ENCODE data around the gene PLCB1. TPM values are rescaled to one million over a fixed set of nuclear protein-coding genes. Genes with fewer than 3 reads are reported as not detected.

The PLCB1 gene
- total RNA-seq: 6.3 TPM
- long read RNA-seq, full-length matches to known transcripts: 2 of 8 reads
- long read RNA-seq, partial matches to known transcripts: 1 of 8 reads
- long read RNA-seq, other reads (novel, unspliced or antisense): 5 of 8 reads

GRCh38 chr20:8131598-8132483 is at the start of gene PLCB1:
Gene PLCB1, plus strand, starts transcription at chr20:8132266. Its CDS starts 386 bp downstream, at chr20:8132652.
- peak; percentile 93 to 96 for ATAC-seq
- H3K27me3 ChIP-seq (ENCODE audit: low read depth): peaks cover 11% of the 10 kb centered on the region
- intact Hi-C loops (cut with DNase I): loop anchor here (10.0 kb wide), 1 partner anchor 253 kb away; no protein-coding TSS in a partner anchor

GRCh38 chr20:8082989-8083388 is 49.1 kb upstream of the PLCB1 start:
- Histone ChIP-seq H3K4me1 (no peaks in the 10 kb centered on the region), H3K9me3 (no peaks in the 10 kb centered on the region), H3K27me3 (ENCODE audit: low read depth) (no peaks in the 10 kb centered on the region), H3K27ac (no peak overlapping the region), H3K4me3 (no peak overlapping the region), H3K36me3 (no peaks in the 10 kb centered on the region)
- intact Hi-C loops (cut with DNase I): no loop called here
- ATAC-seq: peak in 1 of 2 donors; percentile 36
- no peak for TF ChIP-seq CTCF (IDR thresholded peaks at IDR 0.05)
- DNase-seq: no peak

More at GRCh38 chr20:8131598-8132483, at the start of gene PLCB1:
- peak; percentile 84 for TF ChIP-seq CTCF (IDR thresholded peaks at IDR 0.05)
- Histone ChIP-seq H3K36me3 (no peaks in the 10 kb centered on the region), H3K4me1 (peaks cover 20% of the 10 kb centered on the region), H3K9me3 (no peaks in the 10 kb centered on the region), H3K27ac (peak within 1 kb of the TSS; percentile 72), H3K4me3 (peak within 1 kb of the TSS; percentile 65)
- DNase-seq: peak; percentile 85

GRCh38 chr20:8089668-8090067 is 42.4 kb upstream of the PLCB1 start:
- TF ChIP-seq CTCF (IDR thresholded peaks at IDR 0.05): no peak

DNA sequence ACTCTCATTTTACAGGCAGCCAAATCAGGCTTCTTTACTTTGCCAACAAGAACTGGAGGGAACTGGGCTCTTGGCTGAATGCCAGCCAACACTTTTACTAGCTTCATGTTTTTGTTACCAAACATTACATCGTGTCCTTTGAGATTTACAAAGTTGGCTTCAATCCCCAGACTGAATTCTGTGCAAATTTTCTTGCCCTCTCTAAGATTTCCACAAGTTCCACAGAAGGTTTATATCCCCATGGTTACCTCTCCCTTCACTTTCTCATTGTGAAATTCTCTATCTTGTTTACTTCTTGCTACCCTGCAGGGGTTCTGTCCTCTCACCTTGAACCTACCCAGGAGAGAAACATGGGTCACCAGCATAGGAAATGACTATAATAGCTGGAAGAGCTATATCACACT is 37.6 kb upstream of the PLCB1 start:
- H3K4me3 ChIP-seq: no peak overlapping the region
- DNase-seq (peak; percentile 60), ATAC-seq (peak; percentile 86 to 88)
- TF ChIP-seq CTCF (IDR thresholded peaks at IDR 0.05): no peak
- H3K27me3 ChIP-seq (ENCODE audit: low read depth): no peaks in the 10 kb centered on the region
- H3K9me3 ChIP-seq: no peaks in the 10 kb centered on the region
- intact Hi-C loops (cut with DNase I): no loop called here
- peaks cover 15% of the 10 kb centered on the region for H3K4me1 ChIP-seq
- no peaks in the 10 kb centered on the region for H3K36me3 ChIP-seq
- H3K27ac ChIP-seq: no peak overlapping the region

More at GRCh38 chr20:8089668-8090067, 42.4 kb upstream of the PLCB1 start:
- intact Hi-C loops (cut with DNase I): no loop called here
- H3K9me3 ChIP-seq: no peaks in the 10 kb centered on the region
- ATAC-seq (no peak), DNase-seq (no peak)
- H3K36me3 ChIP-seq: no peaks in the 10 kb centered on the region
- peaks cover 9% of the 10 kb centered on the region for H3K4me1 ChIP-seq
- no peaks in the 10 kb centered on the region for H3K27me3 ChIP-seq (ENCODE audit: low read depth)
- H3K4me3 ChIP-seq: no peak overlapping the region
- H3K27ac ChIP-seq: no peak overlapping the region

DNA sequence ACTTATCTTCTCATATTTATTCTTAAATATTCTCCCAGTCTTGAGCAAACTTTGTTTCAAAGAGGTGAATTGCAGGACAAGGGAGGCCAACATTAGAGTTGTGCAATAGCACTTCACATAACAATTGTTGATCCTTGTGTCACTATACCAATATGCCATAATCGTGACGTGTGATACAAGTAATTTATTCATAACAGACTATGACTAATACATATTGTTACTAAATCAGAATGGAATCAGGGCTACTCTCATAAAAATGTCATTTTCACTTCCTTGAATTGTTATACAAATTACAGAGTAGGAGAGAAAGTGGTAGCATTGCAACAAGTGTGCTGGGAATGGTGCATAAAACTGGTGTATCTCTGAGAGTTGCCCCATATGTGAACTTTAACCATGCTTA is 37.2 kb upstream of the PLCB1 start:
- Histone ChIP-seq H3K4me1 (peaks cover 15% of the 10 kb centered on the region), H3K27ac (no peak overlapping the region), H3K27me3 (ENCODE audit: low read depth) (no peaks in the 10 kb centered on the region), H3K36me3 (no peaks in the 10 kb centered on the region), H3K9me3 (no peaks in the 10 kb centered on the region), H3K4me3 (no peak overlapping the region)
- intact Hi-C loops (cut with DNase I): no loop called here
- no peak for DNase-seq
- no peak for TF ChIP-seq CTCF (IDR thresholded peaks at IDR 0.05)
- peak; percentile 86 to 87 for ATAC-seq
